Measurements from ENCODE around the gene DICER1. TPM values are rescaled to one million over a fixed set of nuclear protein-coding genes. Genes with fewer than 3 reads are reported as not detected.

DICER1 gene
- total RNA-seq, 1 donor from 2014 or later = 27.6 TPM

- TF ChIP-seq, protein P1, sequence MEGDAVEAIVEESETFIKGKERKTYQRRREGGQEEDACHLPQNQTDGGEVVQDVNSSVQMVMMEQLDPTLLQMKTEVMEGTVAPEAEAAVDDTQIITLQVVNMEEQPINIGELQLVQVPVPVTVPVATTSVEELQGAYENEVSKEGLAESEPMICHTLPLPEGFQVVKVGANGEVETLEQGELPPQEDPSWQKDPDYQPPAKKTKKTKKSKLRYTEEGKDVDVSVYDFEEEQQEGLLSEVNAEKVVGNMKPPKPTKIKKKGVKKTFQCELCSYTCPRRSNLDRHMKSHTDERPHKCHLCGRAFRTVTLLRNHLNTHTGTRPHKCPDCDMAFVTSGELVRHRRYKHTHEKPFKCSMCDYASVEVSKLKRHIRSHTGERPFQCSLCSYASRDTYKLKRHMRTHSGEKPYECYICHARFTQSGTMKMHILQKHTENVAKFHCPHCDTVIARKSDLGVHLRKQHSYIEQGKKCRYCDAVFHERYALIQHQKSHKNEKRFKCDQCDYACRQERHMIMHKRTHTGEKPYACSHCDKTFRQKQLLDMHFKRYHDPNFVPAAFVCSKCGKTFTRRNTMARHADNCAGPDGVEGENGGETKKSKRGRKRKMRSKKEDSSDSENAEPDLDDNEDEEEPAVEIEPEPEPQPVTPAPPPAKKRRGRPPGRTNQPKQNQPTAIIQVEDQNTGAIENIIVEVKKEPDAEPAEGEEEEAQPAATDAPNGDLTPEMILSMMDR (IDR thresholded peaks at IDR 0.05; ENCODE audit: insufficient read depth, low read length, severe bottlenecking) = no peak
Measured at GRCh38 chr14:95057851-95058250, 99.5 kb downstream of the DICER1 start.

GRCh38 chr14:95057147-95057546 is 100.2 kb downstream of the DICER1 start:
- FAIRE-seq (no peak), DNase-seq (ENCODE audit: low read depth) (no peak)
- Histone ChIP-seq H3K4me3 (ENCODE audit: low read depth, low read length) (no peak overlapping the region), H3K27me3 (ENCODE audit: control insufficient read depth, insufficient read depth, low read length) (no peaks in the 10 kb centered on the region), H3K36me3 (ENCODE audit: control insufficient read depth, insufficient read depth, low read length) (no peaks in the 10 kb centered on the region)
- TF ChIP-seq, protein P1 (IDR thresholded peaks at IDR 0.05; ENCODE audit: insufficient read depth, low read length, severe bottlenecking) = no peak

More at GRCh38 chr14:95057851-95058250, 99.5 kb downstream of the DICER1 start:
- Histone ChIP-seq H3K4me3 (ENCODE audit: low read depth, low read length) (no peak overlapping the region), H3K27me3 (ENCODE audit: control insufficient read depth, insufficient read depth, low read length) (no peaks in the 10 kb centered on the region), H3K36me3 (ENCODE audit: control insufficient read depth, insufficient read depth, low read length) (no peaks in the 10 kb centered on the region)
- FAIRE-seq (no peak), DNase-seq (ENCODE audit: low read depth) (no peak)

DNA sequence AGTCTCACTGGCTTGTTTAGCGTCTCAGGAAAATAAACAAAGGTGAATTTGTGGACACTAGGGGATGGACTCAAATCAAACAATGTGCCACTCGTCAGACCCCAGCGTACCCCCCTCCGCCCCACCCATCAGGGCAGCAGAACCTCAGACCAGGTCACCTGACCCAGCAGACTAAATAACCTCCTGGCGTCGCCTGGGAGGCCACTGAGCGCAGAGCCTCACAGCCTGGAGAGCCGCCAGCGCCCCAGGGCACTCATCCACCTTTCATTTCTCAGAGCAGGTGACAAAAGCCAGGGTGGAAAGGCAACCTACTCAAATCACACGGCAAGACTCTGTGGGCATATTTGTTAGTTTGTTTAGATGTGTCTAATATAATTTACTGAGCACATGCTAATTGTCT is 100.9 kb downstream of the DICER1 start:
- Histone ChIP-seq H3K4me3 (ENCODE audit: low read depth, low read length) (no peak overlapping the region), H3K36me3 (ENCODE audit: control insufficient read depth, insufficient read depth, low read length) (no peaks in the 10 kb centered on the region), H3K27me3 (ENCODE audit: control insufficient read depth, insufficient read depth, low read length) (no peaks in the 10 kb centered on the region)
- TF ChIP-seq, protein P1 (IDR thresholded peaks at IDR 0.05; ENCODE audit: insufficient read depth, low read length, severe bottlenecking) = no peak
- no peak for DNase-seq (ENCODE audit: low read depth)
- no peak for FAIRE-seq

GRCh38 chr14:95055318-95055717 is 102.0 kb downstream of the DICER1 start:
- Histone ChIP-seq H3K36me3 (ENCODE audit: control insufficient read depth, insufficient read depth, low read length) (no peaks in the 10 kb centered on the region), H3K4me3 (ENCODE audit: low read depth, low read length) (no peak overlapping the region), H3K27me3 (ENCODE audit: control insufficient read depth, insufficient read depth, low read length) (no peaks in the 10 kb centered on the region)
- TF ChIP-seq, protein P1 (IDR thresholded peaks at IDR 0.05; ENCODE audit: insufficient read depth, low read length, severe bottlenecking) = no peak
- FAIRE-seq (no peak), DNase-seq (ENCODE audit: low read depth) (no peak)

DNA sequence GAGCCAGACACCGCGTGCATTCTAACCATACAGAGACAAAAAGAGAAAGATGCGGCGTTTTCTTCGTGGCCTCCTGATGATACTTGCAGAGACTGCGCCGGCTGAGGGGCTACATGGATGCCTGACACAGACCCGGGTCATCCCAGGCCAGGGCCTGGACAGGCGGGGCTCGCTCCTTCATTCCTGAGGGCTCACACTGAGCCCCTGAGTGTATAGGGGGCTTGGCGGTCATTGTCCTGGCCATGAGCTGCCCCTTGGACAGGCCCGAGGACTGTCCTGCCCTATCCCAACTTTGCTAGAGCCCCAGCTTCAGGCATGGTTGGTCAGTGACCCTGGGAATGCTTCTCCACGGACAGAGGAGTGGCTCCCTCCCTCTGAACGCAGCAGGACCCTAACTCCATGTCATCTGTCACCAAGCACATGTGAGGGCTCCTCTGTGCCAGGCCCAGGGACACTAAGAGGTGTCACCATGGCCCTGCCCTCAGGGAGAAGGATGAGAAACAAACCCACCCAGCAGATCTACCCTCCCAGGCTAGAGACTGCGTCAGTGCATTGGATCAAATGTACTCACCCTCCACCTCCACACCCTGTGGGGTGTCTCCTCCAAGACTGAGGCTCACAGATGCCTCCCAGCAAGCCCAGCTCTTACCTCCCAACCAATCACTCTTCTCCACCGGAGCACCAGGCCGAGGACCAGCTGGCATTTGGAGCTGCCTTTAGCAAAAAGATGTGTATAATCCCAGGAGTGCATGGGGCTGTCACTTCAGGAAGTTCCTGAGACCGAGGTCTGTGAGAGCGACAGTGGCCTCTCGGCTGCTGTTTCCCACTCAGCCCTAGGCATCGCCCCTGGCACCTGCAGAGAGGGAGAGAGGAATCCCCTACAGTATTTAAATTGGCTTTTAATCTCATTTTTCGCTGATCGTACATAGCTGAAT is 102.7 kb downstream of the DICER1 start:
- TF ChIP-seq, protein P1 (IDR thresholded peaks at IDR 0.05; ENCODE audit: insufficient read depth, low read length, severe bottlenecking) = no peak
- no peak for DNase-seq (ENCODE audit: low read depth)
- no peaks in the 10 kb centered on the region for H3K27me3 ChIP-seq (ENCODE audit: control insufficient read depth, insufficient read depth, low read length)
- H3K36me3 ChIP-seq (ENCODE audit: control insufficient read depth, insufficient read depth, low read length) = no peaks in the 10 kb centered on the region
- no peak for FAIRE-seq
- H3K4me3 ChIP-seq (ENCODE audit: low read depth, low read length) = no peak overlapping the region
